Esophagus muscularis mucosa (tissue), 4 donors: ENCODE data around the gene FAM76A.

Experiments used
- EP300 ChIP-seq: sonication (generic); formaldehyde crosslinking; IDR thresholded peaks from one replicate; pipeline ENCODE4 v1.6.1; 2017; ENCODE audit warnings: antibody characterized with exemption
- POLR2A ChIP-seq: fragments of 450-650 bp; IDR thresholded peaks from one replicate; pipeline ENCODE4 v1.6.1; 2017; ENCODE audit warnings: antibody characterized with exemption, moderate library complexity, mild to moderate bottlenecking, low read depth
- POLR2AphosphoS5 ChIP-seq, 2 donors: sonication (generic); formaldehyde crosslinking; IDR thresholded peaks; one replicate each; pipeline ENCODE4 v1.6.1; 2017; ENCODE audit warnings: antibody characterized with exemption in 2 of 2
- TF ChIP-seq, protein P1 (sequence below), 3 experiments: fragments of 200-600 bp in 2 of 3; fragments of 450-650 bp in 1 of 3; sonication (generic) in 2 of 3; IDR thresholded peaks; one replicate each; pipeline ENCODE4 v1.5.1; 2017 to 2019; ENCODE audit warnings: antibody characterized with exemption in 3 of 3, mild to moderate bottlenecking in 2 of 3, moderate library complexity in 1 of 3

DNA sequence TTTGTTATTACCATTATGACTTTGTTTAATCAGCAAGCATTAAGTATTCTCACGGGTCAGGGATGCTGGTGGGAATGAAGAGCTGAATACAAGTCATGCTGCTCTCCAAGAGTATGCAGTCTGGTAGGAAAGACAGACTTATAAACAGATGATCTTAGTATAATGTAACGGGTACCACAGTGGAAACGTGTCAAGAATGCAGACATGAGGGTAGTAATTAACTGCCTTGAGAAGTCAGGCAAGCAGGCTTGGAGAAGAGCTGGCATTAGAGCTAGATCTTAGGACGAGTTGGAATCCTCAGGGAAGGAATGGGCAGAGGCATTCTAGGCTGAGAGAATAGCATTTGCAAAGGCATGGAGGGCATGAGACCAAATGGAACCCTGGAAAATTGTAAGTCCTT lies 19.7 kb downstream of the FAM76A start:
- TF ChIP-seq POLR2AphosphoS5 (IDR thresholded peaks at IDR 0.05) = no peak
- no peak for TF ChIP-seq POLR2A
- TF ChIP-seq, protein P1, sequence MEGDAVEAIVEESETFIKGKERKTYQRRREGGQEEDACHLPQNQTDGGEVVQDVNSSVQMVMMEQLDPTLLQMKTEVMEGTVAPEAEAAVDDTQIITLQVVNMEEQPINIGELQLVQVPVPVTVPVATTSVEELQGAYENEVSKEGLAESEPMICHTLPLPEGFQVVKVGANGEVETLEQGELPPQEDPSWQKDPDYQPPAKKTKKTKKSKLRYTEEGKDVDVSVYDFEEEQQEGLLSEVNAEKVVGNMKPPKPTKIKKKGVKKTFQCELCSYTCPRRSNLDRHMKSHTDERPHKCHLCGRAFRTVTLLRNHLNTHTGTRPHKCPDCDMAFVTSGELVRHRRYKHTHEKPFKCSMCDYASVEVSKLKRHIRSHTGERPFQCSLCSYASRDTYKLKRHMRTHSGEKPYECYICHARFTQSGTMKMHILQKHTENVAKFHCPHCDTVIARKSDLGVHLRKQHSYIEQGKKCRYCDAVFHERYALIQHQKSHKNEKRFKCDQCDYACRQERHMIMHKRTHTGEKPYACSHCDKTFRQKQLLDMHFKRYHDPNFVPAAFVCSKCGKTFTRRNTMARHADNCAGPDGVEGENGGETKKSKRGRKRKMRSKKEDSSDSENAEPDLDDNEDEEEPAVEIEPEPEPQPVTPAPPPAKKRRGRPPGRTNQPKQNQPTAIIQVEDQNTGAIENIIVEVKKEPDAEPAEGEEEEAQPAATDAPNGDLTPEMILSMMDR (IDR thresholded peaks at IDR 0.05) = no peak
- no peak for TF ChIP-seq EP300
